GM19328 (cell line): ENCODE data around the gene RTL10.
A peak's percentile ranks its signal among the peaks of the same experiment; 100 is the strongest.

Experiments used
- ATAC-seq: cut with Tn5 transposase; IDR thresholded peaks from one replicate; pipeline ENCODE4 v1.9.1; 2021; ENCODE audit warnings: mild to moderate bottlenecking, moderate library complexity; ENCODE audit not compliant: unreplicated experiment

The RTL10 gene

DNA sequence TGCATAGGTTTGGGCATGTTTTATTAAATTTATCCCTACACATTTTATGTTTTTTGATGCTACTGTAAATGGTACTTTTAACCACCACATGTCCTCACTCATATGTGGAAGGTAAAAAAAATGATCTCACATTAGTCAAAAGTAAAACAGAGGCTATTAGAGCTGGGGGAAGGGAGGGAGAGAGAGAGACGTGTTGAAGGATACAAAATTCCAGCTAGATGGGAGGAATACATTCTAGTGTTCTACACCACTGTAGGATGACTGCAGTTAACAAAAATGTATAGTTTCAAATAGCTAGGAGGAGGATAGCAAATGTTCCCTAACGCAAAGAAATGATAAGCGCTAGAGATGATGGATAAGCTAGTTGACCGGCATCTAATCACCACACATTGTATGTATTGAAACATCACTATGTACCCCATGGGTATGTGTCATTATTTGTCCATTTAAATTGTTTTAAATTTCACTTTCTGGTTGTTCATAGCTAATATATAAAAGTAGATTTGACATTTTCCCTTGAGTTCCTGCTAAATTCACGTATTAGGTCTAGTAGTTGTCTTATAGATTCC lies 9.9 kb upstream of the RTL10 start:
- ATAC-seq: no peak

DNA sequence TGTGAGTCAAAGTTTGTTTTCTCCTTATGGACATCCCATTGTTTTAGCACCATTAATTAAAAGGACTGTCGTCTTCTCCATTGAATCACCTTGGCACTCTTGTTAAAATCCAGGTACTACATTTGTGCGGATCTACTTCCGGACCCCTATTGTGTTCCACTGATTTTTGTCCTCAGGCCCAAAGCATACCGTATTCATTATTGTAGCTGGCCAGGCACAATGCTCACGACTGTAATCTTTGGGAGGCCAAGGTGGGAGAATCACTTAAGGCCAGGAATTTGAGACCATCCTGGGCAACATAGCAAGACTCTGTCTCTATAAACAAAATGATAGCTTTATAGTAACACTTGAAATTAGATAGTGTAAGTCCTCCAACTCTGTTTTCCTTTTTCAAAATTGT lies 8.9 kb upstream of the RTL10 start:
- ATAC-seq: no peak

DNA sequence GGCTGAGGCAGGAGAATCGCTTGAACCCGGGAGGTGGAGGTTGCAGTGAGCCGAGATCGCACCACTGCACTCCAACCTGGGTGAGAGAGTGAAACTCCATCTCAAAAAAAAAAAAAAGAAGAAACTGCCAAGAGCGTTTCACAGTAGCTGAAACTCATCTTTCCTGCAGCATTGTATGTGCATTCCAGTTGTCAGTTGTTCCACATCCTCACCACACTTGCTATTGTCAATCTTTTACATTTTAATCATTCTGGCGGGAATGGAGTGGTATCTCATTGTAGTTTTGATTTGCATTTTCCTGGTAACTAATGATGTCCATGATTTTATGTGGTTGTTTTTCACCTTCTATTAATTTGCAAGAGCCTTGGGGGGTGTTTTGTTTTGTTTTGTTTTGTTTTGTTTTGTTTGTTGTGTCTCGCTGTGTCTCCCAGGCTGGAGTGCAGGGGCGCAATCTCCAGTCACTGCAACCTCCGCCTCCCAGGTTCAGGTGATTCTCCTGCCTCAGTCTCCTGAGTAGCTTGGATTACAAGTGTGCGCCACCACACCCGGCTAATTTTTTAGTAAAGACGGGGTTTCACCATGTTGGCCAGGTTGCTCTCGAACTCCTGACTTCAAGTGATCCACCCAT lies 8.1 kb upstream of the RTL10 start:
- ATAC-seq: no peak

DNA sequence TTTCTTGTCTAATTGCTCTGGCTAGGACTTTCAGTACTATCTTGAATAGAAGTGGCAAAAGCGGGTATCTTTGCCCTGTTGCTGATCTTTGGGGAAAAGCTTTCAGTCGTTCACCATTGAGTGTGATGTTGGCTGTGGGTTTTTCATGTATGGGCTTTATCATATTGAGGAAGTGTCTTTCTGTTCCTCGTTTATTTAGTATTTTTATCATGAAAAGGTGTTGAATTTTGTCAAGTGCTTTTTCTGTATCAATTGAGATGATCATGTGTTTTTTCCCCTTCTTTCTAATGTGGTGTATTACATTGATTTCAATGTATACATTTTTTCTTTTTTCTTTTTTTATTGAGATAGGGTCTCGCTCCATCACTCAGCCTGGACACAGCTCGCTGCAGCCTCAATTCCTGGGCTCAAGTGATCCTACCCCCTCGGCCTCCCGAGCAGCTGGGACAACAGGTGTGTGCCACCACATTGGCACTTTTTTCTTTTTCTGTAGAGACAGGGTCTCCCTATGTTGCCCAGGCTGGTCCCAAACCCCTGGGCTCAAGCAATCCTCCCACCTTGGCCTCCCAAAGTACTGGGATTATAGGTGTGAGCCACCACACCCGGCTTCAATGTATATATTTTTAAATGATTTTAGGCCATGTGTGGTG lies 5.3 kb upstream of the RTL10 start:
- no peak for ATAC-seq

DNA sequence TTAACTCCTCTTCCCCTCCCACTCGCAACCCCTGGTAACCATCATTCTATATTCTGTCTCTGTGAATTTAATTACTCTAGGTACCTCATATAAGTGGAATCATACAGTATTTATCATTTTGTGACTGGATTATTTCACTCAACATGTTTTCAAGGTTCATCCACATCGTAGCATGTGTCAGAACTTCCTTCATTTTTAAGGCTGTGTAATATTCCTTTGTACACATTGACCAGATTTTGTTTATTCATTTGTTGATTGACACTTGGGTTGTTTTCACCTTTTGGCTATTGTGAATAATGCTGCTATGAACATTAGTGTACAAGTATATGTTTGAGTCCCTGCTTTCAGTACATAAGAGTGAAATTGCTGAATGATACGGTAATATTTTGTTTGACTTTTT lies 2.7 kb upstream of the RTL10 start:
- ATAC-seq: no peak

DNA sequence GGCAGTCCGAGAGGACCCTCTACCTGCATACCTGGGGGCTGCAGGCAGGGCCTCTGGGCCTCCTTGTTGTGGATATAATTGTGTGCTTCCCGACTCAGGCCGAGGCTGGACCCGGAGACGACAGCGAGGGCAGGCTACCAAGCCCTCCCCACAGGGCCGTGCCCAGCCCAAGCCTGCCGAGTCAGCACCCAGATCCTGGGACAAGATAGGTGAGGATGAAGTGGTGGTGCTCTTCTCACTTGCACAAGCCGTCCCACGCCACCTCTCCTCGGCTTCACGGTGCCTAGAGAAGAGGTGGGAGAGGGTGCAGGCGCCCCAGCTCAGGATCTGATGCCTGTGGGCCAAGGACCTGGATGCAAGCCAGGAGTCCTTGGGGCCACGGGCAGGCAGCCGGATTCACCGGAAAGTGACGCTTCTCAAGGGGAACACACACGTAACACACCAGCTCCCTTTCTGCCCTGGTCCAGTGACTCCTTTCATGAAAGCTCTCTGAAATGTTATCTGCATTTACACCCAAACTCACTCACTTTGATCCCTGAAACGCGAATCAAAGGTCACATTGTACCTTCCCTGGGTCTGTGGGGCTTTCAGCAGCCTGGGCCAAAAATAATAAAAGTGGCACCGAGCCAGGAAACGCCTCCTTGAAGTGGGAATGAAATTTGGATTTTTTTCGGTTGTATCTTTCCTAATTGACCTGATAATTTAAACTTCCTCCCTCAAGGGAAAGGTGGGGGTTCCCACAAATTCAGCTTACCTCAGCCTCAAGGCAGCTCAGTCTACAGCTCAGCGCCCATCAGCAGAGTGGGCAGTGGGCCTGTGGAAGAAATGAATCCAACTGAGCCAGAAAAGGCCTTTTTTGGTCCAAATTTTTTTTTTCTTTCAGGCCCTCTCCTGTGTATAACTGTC lies 1.1 kb upstream of the RTL10 start:
- ATAC-seq: peak; percentile 24

DNA sequence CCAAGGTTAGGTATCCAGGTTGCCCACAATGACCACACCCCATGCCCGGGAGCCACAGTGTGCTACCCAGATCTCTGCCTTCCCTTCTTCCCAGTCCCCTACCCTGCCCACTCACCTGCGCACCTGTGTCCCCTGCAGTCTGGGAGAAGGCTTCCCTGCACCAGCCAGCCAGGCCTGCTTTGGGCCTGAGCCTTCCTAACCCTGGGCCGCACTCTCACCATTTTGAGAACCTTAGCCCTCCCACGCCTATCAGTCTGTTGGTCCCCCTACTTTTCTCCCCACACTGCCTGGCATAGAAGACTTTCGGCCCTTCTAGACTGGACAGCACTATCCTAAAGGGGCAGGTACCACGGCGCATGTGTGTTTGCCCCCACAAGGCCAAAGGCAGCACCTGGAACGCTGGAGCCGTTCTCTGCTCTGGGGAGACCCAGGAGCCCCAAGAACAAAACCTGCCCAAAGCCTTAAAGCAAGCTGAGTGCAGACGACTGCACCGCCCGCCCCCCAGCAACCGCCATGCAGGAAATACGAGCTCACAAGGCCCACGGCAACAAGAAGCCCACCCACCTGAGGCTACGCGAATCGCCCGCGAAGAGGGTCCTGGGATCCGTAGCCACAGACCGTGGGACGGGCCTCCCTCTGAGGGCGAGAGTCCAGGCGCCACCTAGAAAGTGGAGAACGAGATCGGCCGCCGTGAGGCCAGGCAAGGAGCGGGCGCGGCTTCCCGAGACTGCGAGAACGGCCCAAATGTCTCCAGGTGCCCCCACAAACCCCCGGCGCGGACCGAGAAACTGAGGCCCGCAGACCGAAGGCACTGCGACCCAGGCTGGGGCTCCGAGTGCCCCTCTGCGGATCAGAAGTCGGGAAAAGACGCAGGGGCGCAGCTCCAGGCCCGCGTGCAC lies 546 bp downstream of the RTL10 start:
- peak; percentile 2 for ATAC-seq

DNA sequence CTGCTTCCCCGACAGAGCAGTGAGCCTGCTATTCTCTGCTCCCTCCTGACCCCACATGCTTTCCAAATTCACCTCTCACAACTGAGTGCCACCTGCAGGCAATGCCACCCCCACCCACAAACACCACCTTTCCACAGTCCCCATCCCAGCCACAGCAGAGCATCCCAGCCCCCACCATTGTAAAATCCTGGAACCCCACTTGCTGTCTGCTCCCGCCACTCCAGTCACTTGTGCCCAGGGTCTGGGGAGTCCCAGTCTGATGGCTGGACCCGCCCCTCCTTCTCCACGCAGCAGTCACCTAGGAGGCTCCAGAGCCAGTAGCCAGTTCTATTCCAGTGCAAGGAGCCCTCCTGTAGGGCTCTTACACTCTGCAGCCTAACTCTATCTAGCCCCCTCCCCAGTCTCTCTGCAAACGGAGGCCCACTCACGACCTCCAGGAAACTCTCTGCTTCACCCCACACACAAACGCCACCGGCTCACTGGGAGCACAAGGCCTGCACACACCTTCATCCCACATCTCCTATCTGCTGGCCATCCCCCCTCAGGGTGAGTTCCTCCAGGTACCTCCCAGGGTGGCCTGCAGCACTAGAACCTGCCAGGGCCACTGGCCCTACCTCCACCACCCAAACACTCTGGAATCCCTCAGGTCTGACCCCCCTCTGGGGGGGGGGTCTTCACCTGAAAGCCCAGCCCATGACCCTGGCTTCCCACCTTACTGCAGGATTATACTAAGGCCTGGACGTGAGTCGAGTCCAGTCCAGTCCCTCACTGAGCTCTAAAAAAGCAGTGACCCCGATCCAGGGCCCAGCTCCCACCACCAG lies 1.4 kb downstream of the RTL10 start:
- ATAC-seq: no peak

DNA sequence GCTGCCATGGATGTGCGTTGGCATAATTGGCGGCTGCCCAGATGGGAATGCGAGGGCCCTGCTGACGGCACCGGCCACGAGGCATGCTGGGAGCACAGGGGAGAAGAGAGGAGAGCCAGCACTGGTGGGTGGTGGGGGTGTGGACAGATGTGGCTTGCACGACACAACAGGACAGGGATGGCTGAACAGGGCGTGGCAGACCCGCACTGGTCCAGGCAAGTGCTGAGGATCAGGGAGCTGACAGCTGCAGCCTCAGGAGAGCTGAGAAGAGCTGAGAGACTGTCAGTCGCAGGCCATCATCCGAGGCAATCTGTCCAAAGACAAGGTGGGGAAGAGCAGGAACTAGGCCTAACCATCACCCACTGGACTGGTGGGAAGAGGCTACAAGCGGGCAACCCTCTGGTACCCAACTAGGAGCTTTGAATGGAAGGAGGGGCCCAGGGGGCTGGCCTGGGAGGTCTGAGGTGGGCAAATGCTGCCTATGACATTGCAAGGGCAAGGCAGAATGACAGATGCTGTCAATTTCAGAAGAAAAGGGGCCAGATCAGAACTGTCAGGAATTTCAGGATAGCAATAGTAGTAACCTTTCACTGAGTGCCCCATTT lies 2.4 kb downstream of the RTL10 start:
- no peak for ATAC-seq

DNA sequence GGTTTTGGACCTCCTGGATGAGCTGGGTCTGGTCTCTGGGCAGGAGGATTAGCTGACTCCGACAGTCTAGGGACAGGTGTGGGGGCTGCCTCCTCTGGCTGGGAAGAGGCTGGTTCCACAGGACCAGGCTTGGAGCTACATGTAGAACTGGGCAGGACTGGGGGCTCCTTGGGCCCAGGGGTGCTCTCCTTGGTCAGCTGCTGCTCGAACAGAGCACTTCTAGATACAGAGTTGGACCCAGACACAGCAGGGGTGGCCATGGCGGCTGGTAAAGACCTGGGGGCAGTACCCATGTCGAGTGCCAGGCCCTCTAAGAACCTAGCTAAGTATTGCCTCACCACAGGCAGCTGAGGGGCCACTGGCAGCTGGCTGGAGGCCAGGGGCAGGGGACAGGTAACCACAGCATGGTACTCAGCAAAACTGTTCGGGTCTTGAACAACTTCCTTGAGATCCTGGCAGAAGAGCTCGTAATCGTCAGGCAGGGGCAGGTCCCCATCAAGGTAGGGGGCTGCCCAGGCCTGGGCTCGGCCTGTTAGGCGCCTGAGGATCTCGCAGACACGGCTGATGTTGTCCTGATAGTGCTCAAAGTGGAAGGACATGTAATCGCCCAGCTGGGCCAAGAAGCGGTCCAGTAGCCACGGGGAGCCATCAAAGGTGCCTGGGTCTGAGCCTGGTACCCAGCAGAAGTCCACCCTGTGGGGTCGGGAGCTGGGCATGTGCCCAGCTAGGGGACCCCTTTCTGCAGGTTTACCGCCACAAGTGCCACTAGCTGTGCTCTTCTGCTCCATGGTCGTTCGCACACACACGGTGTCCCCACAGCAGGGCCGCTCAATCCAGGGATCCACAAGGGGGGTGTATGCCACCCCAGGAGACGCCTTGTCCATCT lies 3.1 kb downstream of the RTL10 start:
- no peak for ATAC-seq

DNA sequence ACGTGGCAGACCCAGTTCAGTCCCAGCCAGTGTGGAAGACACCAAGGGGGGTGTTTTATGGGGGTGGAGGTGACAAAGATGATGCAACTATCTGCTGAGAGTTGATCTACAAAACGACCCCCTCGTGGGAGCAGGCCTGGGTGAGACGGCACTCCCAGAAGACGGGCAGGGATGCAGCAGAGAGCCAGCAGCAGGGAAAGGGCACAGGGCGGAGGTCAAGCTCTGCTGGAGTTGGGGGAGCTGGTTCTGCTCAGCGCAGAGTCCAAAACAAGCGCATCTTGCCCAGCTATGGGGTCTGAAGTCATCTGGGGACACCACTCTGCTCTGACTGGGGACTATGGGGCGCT lies 3.9 kb downstream of the RTL10 start:
- no peak for ATAC-seq

DNA sequence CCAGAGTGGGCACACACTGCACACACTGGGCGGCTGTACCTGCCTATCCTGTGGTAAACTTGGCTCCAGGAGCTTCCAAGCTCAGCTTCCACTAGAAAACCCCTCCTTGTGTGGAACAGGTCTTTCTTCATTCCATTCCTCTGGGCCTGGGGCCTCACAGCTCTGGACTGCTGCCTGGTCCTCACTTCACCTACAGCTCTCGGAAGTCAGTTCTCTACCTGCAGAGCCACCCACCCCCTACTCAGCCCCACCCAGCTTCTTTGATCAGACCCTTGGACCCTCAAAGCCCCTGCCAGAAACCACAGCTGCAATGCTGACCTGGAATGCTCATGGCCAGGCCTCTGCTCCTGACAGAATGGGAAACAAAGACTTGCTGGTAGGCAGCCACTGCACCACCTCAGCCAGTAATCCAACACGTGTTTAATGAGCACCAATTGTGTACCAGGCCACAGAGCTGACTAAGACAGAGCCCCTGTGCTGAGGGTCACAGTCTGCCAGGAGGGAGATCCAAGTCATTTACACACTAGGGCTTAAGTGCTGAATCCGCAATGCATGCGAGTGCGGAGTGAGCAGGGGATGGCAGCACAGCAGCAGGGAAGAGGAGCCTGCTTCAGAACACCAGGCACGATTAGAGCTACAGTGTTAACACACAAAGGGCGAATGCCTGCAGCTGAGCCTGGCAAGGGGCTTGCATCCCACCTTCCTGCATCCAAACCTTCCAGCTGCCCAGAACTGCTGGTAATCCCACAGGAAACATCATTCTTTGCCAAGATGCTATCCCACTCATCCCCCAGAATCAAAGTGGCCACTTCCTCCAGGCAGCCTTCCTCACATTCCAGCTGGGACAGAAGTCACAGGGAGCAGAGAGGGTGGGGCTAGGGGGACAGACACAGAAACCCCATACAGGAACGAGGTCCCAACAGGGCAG lies 4.6 kb downstream of the RTL10 start:
- ATAC-seq: no peak

DNA sequence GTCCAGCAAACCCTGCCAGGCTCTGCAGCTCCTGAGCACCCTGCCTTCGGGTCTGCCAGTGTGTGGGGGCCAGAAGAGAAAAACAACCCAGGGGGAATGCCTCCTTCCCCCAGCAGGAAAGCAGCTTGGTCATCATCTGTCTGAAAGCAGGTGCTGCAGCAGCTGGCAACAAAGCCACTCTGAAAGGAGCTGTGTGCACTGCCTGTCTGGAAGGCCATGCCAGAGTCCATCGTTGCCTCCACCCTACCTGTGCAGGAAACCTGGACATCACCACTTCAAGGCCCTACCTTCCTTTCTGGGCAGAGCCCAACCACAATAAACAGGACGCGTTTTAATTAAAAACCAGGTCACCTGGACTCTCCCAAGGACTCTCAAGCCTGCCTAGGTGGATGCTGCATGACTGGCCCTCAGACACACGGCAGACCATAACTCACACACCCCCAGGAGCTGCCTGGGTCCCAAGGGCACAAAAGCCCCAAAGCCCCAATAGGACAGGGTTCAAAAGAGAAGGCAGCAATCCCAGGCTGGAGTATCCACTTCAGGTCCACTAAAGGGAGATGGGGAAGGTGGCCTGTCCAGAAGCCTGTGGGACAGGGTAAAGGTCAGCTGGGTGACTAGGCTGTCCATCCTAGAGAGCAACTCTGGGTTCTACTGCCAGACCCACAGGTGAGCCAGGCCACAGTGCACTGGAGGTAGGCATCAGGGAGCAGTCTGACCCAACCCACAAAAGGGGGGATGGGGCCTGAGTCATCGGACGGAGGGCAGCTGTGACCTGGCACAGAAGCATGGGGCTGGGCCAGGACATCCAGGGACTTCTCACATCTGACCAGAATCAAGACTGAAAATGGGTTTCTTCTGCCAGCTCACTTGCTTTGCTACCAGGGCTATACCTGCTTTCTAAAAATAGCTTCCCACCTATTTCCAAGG lies 6.1 kb downstream of the RTL10 start:
- ATAC-seq: no peak

DNA sequence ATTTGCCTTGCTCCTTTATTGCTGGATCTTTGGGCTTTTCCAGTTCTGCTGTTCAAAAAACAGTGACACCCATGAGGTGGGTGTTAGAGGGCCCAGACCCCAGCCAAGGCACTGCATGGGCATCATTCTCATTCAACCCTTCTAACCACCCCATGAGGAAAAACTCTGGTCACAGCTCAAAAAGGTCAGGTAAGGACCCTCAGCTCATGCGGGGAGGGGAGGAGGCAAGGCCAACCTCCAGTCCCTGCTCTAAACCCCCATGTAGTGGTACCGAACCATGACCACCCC lies 7.4 kb downstream of the RTL10 start:
- ATAC-seq: no peak

DNA sequence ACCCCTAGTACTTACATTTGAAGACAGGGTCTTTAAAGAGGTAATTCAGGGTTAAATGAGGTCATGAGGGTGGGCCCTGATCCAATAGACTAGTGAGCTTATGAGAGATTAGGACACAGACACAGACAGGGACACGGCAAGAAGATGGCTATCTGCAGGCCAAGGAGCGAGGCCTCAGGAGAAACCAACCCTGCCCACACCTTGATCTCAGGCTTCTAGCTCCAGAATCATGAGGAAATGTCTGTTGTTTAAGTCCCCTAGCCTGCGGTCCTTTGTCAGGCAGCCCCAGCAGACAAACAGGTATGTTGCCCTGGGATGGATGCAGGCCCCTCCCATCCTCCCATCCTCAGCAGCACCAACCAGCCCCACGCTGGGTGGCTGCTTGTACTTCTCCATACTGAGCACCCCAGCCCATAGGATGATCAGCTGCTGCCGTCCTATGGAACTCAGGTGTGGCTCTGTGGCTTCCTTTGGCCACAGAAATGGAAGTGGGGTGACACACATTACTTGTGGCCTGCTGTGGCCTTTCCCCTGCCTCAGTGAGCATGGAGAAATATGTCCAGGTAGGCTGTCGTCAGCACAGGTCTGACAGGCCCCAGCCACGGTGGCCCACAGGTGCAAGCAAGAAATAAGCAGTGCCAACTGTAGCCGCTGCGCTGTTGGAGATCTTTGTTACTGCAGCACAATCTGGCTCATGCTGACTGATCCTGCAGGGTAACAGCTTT lies 7.9 kb downstream of the RTL10 start:
- no peak for ATAC-seq
